Stimulated activated CD4-positive, alpha-beta T cell treated with anti-CD3 and anti-CD28 coated beads, TNF-alpha, amount 100 ng/mL, for 48 hours (primary cell): ENCODE results near the gene PDCD6IP.
"Not testable (repeated sequence)": the region's sequence is repeated elsewhere in the genome, so short reads cannot be mapped to it uniquely, and the experiment has no call there.

Experiments
- DNase-seq, 3 donors: peaks; one replicate each; pipeline ENCODE4 v3.0.0-alpha.2; 2020; ENCODE audit warnings: low read depth in 3 of 3

PDCD6IP gene

DNA sequence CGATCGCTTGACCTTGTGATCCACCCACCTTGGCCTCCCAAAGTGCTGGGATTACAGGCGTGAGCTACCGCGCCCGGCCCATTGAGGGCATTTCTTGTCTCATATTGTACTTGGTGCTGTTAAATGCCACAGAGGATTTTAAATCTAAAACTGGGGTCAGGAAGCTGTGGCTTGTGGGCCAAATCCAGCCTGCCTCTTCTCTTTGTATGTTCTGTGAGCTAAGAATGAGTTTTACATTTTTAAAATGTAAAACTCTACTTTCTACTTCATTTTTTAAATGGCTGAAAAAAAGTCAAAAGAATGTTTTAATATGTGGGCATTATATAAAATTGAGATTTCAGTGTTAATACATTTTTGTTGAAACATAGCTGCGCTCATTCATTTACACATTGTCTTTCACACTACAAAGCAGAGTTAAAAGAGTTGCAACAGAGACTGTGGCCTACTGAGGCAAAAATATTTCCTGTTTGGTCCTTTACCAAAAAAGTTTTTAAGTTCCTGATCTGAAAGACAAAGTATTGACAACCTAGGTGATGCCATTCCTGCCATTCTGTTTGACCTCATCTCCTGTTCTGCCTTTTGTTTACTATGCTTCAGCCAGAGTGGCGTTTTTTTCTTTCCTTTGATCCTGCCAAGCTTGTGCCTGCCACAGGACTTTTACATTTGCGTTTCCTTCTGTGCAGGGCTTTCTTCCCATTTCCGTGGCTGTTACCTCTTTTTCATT lies 50.4 kb downstream of the PDCD6IP start:
- DNase-seq = no peak

DNA sequence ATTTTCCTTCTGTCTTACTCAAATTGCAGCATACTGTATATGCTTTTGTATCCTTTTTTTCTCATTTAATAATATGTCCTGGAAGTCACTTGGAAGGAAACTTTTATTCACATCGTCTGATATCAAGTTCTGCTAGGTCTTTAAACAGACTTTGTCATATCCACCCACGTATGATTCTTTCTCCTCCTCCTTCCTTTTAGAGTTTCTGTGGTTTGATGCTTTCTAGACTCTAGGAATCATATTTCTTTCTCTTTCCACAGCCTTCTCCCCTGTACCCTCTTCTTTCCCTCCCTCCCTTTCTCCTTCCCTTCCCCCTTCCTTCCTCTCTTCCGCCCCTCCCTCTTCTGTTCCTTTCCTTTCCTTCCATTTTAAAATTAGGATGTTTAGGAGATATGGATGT lies 52.2 kb downstream of the PDCD6IP start:
- not testable (repeated sequence) for DNase-seq

DNA sequence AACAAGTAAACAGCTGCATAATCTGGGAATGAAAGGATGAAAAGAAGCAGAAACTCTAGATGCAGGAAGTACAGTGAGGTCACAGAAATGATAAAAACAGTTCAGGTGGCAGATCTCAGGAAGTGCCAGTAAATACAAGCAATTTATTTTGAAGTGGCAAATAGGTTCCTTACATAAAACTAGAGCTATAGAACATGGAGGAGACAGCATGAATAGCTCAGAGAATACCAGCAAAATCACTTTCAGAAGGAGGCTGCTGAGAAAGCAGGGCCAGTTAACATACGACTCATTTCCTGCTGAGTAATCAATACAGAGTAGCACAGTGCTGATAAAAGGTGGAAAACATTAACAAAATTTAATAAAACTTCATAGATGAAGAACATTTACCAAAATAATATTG lies 57.0 kb downstream of the PDCD6IP start:
- not testable (repeated sequence) for DNase-seq

DNA sequence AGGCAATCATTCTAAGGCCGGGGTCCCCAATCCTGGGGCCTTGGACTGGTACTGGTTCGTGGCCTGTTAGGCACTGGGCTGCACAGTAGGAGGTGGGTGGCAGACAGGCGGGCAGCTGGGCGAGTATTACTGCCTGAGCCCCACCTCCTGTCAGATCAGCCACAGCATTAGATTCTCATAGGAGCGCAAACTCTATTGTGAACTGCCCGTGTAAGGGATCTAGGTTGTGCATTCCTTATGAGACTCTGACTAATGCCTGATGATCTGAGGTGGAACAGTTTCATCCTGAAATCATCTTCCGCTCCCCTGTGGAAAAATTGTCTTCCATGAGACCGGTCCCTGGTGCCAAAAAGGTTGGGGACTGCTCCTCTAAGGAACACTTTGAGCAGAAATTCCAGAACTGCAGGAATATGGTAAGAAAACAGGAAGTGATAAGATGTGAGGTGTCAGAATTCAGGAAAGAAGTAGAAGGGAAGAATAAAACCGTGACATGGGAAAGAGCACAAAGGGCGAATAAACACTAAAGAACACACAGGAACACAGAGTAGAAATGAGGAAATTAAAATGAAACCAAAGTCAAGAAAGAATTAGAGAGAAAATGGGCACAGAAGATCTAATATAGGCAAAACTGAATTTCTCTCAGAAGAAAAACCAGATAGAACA lies 57.6 kb downstream of the PDCD6IP start:
- DNase-seq = no peak

DNA sequence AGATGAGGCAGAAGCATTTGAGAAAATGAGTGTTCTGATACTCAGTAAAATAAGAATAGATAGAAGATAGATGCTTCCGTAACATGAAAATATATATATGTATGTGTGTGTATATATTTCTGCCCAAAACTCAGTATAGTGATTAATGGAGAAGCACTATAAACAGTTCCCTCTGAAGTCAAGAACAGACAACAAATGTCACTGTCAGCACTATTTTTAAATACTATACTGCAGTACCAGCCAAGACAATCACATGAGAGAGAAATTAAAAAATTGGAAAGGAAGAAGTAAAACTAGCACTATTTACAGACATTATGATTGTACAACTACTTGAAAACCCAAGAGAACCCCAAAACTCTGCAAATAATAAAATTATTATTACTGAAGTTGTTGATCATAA lies 59.3 kb downstream of the PDCD6IP start:
- not testable (repeated sequence) for DNase-seq

DNA sequence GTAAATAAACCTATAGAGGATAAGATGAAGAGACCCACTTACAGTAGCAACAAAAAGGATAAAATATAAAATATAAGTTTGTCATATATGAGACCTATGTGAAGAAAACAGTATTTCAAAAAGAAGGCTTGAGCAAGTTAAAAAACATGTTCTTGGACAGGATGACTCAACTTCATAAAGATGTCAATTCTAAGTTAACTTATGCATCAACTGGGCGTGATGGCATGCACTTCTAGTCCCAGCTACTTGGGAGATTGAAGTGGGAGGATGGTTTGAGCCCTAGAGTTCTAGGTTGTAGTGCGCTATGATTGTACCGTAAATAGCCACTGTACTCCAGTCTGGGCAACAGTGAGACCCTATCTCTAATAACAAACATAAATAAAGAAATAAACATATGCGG lies 59.7 kb downstream of the PDCD6IP start:
- no peak for DNase-seq

DNA sequence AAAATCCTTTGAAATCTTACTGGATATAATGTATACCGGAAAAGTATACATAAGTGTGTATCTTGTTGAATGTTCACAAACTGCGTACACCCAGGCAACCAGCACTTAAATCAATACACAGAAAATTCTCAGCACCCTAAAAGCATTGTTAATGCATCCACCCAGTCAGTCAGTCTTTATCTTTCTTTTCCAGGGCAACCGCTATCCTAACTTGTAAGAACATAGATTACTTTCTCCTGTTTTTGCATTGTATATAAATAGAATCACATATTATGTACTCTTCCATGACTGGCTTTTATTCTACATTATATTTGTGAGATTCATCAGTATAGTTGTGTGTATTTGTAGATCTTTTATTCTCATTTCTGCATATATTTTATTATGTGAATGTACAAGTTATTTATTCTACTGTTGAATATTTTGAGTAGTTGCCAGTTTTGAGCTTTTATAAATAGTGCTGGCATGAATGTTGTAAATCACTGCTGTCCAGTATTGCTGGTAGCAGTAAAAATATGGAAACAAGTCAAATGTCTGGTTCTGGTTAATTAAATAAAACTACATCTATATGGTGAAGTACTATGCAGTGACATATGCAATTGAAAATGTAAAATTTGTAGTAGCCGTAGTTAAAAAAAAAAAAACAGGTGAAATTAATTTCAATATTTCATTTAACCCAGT lies 62.1 kb downstream of the PDCD6IP start:
- no peak for DNase-seq

DNA sequence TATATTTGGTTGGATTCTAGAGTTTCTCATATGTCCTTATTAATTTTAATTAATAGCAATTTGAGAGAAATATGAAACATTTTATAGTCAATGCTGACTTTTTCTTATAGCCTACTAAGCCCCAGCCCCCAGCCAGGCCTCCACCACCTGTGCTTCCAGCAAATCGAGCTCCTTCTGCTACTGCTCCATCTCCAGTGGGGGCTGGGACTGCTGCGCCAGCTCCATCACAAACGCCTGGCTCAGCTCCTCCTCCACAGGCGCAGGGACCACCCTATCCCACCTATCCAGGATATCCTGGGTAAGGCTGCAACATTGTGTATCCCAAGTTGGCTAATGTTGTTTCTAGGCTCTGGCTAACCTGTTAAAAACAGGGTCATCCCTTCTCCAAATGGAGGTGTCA lies 66.7 kb downstream of the PDCD6IP start:
- DNase-seq = no peak

DNA sequence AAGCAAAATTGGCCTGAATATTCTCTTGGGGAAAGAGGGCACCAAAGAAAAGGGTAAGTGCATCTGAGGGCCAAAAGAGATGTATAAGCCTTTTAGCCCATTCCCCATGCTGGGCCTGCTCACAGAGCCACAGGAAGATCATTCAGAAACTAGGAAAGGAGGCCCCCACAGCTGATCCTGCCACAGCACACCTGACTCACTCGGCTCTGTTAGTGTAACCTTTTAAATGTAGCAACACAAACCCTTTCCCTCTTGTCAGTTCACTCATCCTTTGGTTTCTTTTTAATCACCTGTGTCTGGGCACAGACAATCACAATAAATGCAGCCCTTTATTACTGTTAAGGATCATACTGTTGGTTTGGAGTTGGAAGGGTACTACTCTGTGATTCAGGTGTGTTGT lies 69.9 kb downstream of the PDCD6IP start:
- DNase-seq = no peak

DNA sequence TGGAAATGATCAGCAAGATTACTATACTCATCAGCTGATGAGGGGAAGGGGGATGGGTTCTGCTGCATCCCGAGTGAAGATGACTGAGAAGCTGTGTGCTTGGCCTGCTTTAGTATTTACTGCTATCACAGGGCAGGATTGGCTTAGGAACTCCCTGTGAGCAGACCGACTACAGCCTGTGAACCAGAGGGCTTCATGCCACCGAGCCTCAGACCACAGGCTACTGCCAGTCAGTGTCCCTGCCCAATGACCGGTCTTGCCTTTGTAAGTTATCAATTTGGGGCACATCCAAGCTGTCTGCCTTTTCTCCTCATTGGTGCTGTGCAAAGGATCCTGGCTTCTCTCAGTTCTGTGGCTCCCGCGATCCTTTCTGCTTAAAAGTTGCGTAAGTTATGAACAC lies 71.5 kb downstream of the PDCD6IP start:
- DNase-seq = no peak

DNA sequence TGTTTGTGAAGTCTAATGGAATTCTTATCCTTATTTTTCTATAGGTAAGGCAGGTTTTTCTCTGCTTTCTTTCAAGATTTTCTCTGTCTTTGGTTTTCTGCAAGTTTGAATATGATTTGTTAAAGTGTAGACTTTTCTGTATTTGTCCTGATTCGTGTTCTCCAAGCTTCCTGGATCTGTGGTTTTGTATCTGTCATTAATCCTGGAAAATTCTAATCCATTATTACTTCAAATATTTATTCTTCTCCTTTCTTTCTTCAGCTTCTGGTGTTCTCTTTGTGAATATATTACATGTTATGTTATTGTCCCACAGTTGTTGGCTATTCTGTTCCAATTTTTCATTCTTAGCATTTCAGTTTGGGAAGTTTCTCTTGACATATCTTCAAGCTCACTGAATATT lies 76.4 kb downstream of the PDCD6IP start:
- no peak for DNase-seq

DNA sequence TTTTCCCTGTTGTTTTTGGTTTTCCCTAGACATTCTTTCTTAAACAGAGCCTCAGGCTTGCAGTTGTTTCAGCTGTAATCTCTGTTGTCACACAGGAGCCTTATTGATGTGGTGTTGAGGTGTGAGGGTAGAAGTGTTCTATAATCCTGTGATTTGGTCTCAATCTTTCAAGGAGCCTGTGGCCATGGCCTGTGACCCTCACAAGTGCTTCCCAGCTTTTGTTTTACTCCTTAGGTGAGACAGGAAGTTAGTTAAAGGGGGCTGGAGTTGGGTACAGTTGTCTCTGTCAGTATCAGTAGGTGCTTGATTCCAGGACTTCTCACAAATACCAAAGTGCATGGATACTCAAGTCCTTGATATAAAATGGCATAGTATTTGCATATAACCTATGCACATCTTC lies 77.2 kb downstream of the PDCD6IP start:
- DNase-seq = no peak

DNA sequence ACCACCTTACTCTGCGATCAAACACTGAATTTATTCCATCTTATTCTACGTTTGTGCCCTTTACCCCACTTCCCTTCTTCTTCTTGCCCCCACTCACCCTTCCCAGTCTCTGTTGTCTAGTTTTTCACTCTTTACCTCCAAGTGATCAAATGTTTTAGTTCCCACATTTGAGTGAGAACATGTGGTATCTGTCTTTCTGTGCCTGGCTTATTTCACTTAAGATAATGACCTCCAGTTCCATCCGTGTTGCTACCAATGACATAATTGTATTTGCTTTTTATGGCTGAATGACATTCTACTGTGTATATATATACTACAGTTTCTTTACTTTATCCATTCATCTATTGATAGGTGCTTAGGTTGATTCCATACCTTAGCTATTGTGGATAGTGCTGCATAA lies 78.8 kb downstream of the PDCD6IP start:
- no peak for DNase-seq

DNA sequence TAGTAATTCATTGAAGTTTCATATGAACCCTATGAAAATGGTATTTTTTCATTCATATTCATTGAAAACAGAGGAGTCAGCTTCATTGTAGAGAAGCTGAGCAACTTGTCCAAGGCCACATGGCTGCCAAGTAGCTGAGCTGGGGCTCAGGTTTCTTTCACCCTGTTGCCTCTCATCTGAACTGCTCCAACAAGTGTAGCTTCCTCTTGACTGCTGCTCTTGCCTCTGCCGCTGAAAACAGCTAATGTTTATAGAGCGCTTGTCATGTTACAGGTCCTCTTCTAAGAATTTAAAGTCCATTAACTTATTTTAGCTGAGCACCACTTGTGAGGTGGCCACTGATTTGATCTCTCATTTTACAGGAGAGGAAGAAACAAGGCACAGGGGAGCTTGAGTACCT lies 81.1 kb downstream of the PDCD6IP start:
- no peak for DNase-seq

DNA sequence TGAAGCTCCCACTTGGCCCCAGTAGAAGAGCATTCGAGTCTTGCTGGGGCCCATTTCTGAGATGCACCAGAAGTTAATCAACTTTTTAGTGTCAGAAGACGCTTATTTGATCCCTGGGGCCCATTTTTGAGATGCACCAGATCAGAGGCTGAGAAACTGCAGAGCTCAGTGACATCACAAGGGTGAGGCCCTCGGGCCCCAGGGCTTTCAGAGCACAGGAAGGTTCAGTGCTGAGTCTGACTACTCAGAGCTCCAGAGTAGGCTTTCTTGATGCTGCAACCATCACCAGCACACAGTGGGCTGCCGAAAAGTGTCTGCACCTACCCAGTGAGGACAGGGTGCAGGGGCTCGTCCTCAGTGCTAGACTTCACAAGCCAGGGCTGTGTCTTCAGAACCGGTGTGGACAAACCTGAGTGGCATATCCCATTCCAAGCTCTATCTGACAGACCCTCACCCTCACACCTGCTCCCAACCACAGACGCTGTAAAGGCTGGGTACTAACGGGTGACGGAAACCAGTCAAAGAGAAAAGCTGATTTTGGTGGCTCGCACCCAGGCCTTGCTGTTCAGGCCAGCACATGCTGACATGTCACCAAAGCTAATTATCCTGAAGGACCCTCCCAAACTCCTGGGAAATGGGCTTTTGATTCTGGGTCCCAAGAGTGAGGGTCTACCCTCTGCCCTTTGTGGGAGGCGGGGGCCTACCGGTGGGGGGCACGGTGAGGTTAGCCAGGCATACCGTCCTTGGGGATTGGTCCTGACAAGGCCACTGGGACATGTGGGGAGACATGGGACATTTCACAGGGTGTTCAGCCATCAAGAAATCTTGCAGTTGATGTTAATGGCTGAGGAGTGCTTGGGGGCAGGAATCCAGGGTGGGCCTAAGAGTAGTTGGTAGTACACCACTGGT lies 83.0 kb downstream of the PDCD6IP start:
- no peak for DNase-seq

DNA sequence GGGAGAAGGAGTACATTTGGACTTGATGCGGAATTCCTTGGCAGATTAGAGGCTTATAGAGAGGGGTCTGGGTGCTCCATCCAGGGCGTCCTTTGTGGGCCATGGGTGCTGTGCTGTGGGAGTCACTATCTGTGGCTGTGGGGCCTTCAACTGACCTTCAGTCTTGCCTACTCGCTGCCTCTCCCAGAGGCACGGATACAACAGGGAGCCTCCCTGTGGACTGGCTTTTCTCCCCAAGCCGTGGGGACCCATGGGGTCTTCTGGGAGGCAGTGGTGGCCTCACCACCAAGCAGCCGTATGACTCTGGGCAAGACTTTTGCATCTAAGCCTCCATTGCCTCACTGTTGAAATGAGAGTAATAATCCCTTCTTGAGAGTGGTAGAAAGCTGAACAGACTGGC lies 83.9 kb downstream of the PDCD6IP start:
- DNase-seq = no peak

DNA sequence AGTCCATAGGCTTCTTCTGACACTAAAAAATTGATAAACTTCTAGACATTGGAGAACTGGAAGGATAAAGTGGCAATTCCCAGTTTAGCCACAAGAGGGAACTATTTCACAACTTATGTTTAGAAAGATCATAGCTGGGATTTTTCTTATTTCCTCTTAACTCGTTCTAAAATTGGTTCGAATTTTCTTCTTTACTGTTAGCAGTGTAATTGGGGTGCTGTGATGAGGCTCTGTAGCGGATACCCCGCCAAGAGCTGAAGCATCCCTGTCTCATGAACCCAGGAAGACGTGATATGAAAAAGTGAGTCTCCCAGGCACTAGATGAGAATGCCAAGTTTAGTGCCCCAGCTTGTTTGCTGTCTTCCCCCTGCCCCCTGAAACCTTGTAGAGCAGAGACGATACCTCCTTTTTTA lies 85.1 kb downstream of the PDCD6IP start:
- DNase-seq = no peak

DNA sequence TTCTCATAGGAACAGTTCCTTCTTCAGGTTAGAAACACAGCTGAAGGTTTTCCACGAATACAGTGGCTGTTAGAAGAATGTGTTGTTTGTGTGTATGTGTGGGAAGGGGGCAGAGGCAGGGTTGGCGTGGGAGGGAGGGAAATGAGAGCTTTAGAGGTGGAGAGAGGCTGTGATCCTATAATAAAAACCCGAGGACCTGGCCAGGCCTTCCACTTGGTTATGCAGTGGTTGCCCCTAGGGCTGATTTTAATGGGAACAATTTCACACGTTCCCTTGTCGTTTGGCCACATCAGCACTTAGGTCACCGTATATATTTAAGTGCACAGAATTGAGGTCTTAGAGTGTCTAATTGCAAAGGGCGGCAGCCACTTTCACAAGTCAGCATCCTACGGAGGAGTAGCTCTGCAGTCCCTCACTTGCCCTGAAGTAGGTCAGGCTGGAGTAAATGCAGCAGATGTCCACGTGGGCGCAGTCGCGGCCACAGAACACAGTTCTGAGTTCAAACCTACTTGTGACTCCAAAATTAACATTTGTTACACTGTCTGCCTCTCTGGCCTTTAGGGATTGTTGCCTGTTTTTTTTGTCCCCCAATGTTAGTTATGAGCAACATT lies 85.6 kb downstream of the PDCD6IP start:
- no peak for DNase-seq

DNA sequence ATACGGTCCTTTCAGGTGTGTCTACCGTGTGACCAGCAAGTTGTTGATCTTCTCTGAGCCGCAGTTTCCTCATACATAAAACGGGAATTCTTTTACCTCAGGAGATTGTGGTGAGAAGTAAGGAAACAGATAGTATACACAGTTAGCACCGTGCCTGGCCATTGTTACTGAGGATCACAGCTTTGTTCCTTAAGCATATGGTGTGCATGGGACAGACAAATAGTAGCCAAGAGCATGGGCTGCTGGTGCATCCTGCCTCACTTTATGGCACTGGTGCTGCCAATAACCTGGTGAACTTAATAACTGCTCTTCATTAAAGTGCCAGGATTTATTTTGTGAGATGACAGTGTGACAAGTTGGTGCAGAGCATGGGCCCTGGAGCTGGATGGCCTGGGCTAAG lies 86.3 kb downstream of the PDCD6IP start:
- no peak for DNase-seq

DNA sequence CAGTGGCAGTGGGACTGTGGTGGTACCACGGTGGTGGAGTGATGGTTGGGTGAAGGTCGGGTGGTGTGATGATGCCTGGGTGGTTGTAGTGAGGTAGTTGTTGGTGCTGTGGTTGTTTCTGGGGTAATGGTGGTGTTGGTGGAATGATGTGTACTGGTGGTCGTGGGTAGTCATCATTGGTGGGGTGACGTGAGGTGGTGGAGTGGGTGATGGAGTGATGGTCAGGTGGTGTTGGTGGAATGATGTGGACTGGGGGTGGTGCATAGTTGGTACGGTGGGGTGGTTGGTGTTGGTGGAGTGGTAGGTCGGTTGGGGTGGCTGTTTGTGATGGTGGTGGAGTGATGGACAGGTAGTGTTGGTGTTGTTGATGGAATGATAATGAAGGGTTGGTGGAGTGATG lies 87.1 kb downstream of the PDCD6IP start:
- DNase-seq = no peak

DNA sequence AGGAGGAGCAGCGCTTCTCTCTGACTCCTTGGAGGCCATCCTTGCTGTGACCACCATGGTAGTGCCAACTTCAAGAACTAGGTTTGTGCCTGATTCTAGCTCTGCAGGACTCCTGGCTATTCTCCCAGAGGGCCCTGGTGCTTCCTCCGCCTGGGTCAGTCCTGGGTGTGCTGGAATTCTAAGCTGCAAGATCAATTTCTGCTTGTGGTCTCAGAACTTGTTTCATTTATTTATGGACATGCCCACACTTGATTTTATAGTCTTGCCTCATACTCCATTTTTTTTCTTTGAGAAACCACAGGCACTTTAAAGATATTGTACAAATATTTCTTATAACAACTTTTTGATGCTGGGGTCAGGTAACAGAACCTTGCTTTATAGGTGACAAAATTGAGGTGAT lies 87.6 kb downstream of the PDCD6IP start:
- no peak for DNase-seq

DNA sequence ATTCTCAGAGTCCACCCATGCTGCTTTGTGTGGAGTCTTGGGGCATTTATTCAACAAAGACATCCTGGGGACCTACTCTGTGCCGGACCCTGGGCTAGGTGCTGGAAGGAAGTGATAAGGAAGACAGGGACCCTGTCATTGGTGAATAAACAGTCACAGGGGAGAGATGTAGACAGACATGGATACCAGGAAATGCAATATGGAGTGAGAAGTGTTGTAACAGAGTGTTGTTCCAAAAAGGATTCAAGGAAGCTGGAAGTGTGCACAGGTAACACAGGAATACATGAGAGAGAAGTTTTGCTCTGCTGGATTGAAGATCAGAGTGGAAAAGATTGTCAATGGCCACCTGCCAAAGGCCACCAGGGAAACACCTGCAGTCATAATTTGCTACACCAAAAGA lies 89.0 kb downstream of the PDCD6IP start:
- DNase-seq = no peak
